GM12878 (cell line): ENCODE data around the gene MAP7. TPM values are rescaled to one million over a fixed set of nuclear protein-coding genes. Genes with fewer than 3 reads are reported as not detected.

Experiments used
- ATAC-seq: fragments of 200-7000 bp; cut with Tn5 transposase; 3 replicates; pipeline ENCODE4 v1.9.1; 2020; ENCODE audit warnings: mild to moderate bottlenecking, moderate library complexity
- BruUV-seq: library from RNA; stranded (reverse); fragments of 400-500 nt; replicated peaks from 2 replicates; lab custom pipeline; 2021; lab: Mats Ljungman, UMichigan
- CTCF ChIA-PET: fragments of 300-600 bp; sonication (Branson Sonifier 250); formaldehyde crosslinking; extraction: SDS; loops from one replicate; lab custom pipeline; 2021; ENCODE audit warnings: inconsistent platforms; lab: Yijun Ruan, JAX
- POLR2A ChIA-PET: fragments of 350-600 bp; formaldehyde crosslinking; extraction: SDS; loops from one replicate; lab custom pipeline; 2021; ENCODE audit warnings: inconsistent platforms; lab: Charles Lee
- RAD21 ChIA-PET: fragments of 300-600 bp; sonication (Branson Sonifier 250); formaldehyde crosslinking; loops from one replicate; lab custom pipeline; 2023; ENCODE audit warnings: antibody characterized with exemption; ENCODE audit not compliant: unreplicated experiment; lab: Charles Lee
- SMC1A ChIA-PET: fragments of 300-600 bp; sonication (Branson Sonifier 250); formaldehyde crosslinking; loops from one replicate; lab custom pipeline; 2023; ENCODE audit not compliant: unreplicated experiment, uncharacterized antibody; lab: Charles Lee
- DNase-seq: peaks from one replicate; pipeline ENCODE4 v3.0.0-alpha.2; 2011; ENCODE audit warnings: low read depth, low spot score
- FAIRE-seq: peaks from 3 replicates; lab custom pipeline; 2011; peaks lifted over from hg19 to GRCh38; lab: Jason Lieb, UNC
- H2AFZ ChIP-seq: 2 replicates; pipeline ENCODE4 v1.6.0; 2011; ENCODE audit warnings: low read depth, low read length, control low read depth; ENCODE audit not compliant: control insufficient read depth
- H3K27ac ChIP-seq: 2 replicates; pipeline ENCODE4 v1.5.1; 2011; ENCODE audit warnings: control low read depth; ENCODE audit not compliant: control insufficient read depth, insufficient read depth
- H3K27me3 ChIP-seq, 2 experiments: replicated peaks in 1 of 2; 2 replicates each; pipeline versions ENCODE4 v1.6.0 to v1.6.1; 2011; ENCODE audit warnings: low read length in 1 of 2; ENCODE audit not compliant: control insufficient read depth in 2 of 2, insufficient read depth in 2 of 2
- H3K36me3 ChIP-seq, 2 experiments: 2 replicates each; pipeline ENCODE4 v1.5.1; 2011; ENCODE audit warnings: low read length in 1 of 2; ENCODE audit not compliant: control insufficient read depth in 2 of 2, insufficient read depth in 2 of 2
- H3K4me1 ChIP-seq: 2 replicates; pipeline ENCODE4 v1.6.1; 2011; ENCODE audit warnings: mild to moderate bottlenecking, low read length, moderate library complexity, mixed read lengths; ENCODE audit not compliant: control insufficient read depth, insufficient read depth
- H3K4me2 ChIP-seq: 2 replicates; pipeline ENCODE4 v1.6.0; 2011; ENCODE audit warnings: control low read depth; ENCODE audit not compliant: control insufficient read depth, insufficient read depth
- H3K4me3 ChIP-seq: fragments of 200-600 bp; sonication (generic); 2 replicates; pipeline ENCODE4 v1.5.1; 2016
- H3K79me2 ChIP-seq: 2 replicates; pipeline ENCODE4 v1.6.0; 2011; ENCODE audit warnings: low read length; ENCODE audit not compliant: control insufficient read depth, insufficient read depth
- H3K9ac ChIP-seq: 2 replicates; pipeline ENCODE4 v1.8.0; 2011; ENCODE audit warnings: low read length, control low read depth, mixed read lengths; ENCODE audit not compliant: control insufficient read depth, insufficient read depth
- H3K9me3 ChIP-seq: replicated peaks from 3 replicates; pipeline ENCODE4 v1.5.1; 2011; ENCODE audit warnings: mild to moderate bottlenecking, low read length; ENCODE audit not compliant: control insufficient read depth, insufficient read depth
- H4K20me1 ChIP-seq: 2 replicates; pipeline ENCODE4 v1.6.0; 2011; ENCODE audit not compliant: control insufficient read depth, insufficient read depth
- ASH2L ChIP-seq: fragments of 300-600, 200-600 bp; sonication (generic); IDR thresholded peaks from 2 replicates; pipeline ENCODE4 v1.6.1; 2017; ENCODE audit warnings: low read depth, mild to moderate bottlenecking, borderline replicate concordance
- CREB1 ChIP-seq: IDR thresholded peaks from 2 replicates; pipeline ENCODE4 v1.6.1; 2012; ENCODE audit warnings: low read depth, mild to moderate bottlenecking, inconsistent platforms
- FOXK2 ChIP-seq: fragments of 450-650 bp; IDR thresholded peaks from 2 replicates; pipeline ENCODE4 v1.6.1; 2017; ENCODE audit warnings: mild to moderate bottlenecking, moderate library complexity
- IKZF1 ChIP-seq: fragments of 450-650 bp; conservative IDR thresholded peaks from 2 replicates; pipeline ENCODE4 v1.6.1; 2017; ENCODE audit warnings: antibody characterized with exemption, mild to moderate bottlenecking
- IKZF2 ChIP-seq, 2 experiments: fragments of 450-650 bp; IDR thresholded peaks; 2 replicates each; pipeline ENCODE4 v1.6.1; 2017; ENCODE audit warnings: mild to moderate bottlenecking in 2 of 2, moderate library complexity in 2 of 2
- IRF4 ChIP-seq: IDR thresholded peaks from 2 replicates; pipeline ENCODE4 v1.6.1; 2011; ENCODE audit warnings: low read depth, low read length
- MEF2A ChIP-seq: IDR thresholded peaks from 2 replicates; pipeline ENCODE4 v1.6.1; 2011; ENCODE audit warnings: low read depth, mild to moderate bottlenecking, low read length, moderate library complexity; ENCODE audit not compliant: insufficient read depth
- MYB ChIP-seq: fragments of 150-350 bp; IDR thresholded peaks from 2 replicates; pipeline ENCODE4 v1.6.1; 2014; ENCODE audit warnings: mild to moderate bottlenecking, low read depth, low read length, borderline replicate concordance
- NFYA ChIP-seq: IDR thresholded peaks from 2 replicates; pipeline ENCODE4 v1.6.1; 2011; ENCODE audit warnings: low read depth, mild to moderate bottlenecking, low read length, improper control_type of control experiment, borderline replicate concordance
- SP1 ChIP-seq: IDR thresholded peaks from one replicate; pipeline ENCODE4 v1.6.1; 2011; ENCODE audit warnings: low read depth, low read length
- SRF ChIP-seq, 2 experiments: IDR thresholded peaks; 2 replicates each; pipeline ENCODE4 v1.6.1; 2011; ENCODE audit warnings: low read depth in 2 of 2, low read length in 2 of 2, mild to moderate bottlenecking in 1 of 2, moderate library complexity in 1 of 2
- STAT1 ChIP-seq: fragments of 450-650 bp; conservative IDR thresholded peaks from 2 replicates; pipeline ENCODE4 v1.6.1; 2014; ENCODE audit warnings: antibody characterized with exemption, mild to moderate bottlenecking
- SUZ12 ChIP-seq: fragments of 200-600 bp; sonication (generic); IDR thresholded peaks from one replicate; pipeline ENCODE4 v1.6.1; 2018; ENCODE audit warnings: antibody characterized with exemption, mild to moderate bottlenecking; ENCODE audit not compliant: unreplicated experiment
- TCF3 ChIP-seq: IDR thresholded peaks from 2 replicates; pipeline ENCODE4 v1.6.1; 2012; ENCODE audit warnings: low read depth, mild to moderate bottlenecking, low read length, borderline replicate concordance; ENCODE audit not compliant: insufficient read depth
- ZBTB4 ChIP-seq: fragments of 450-650 bp; formaldehyde crosslinking; IDR thresholded peaks from 2 replicates; pipeline ENCODE4 v1.4.0; 2022; ENCODE audit warnings: mild to moderate bottlenecking, moderate library complexity
- ZNF24 ChIP-seq: fragments of 450-650 bp; IDR thresholded peaks from 2 replicates; pipeline ENCODE4 v1.6.1; 2017; ENCODE audit warnings: antibody characterized with exemption, mild to moderate bottlenecking
- WGBS: methylation state at CpG from one replicate; pipeline ENCODE4 v1.1.6; 2016; ENCODE audit warnings: low lambda C conversion rate; ENCODE audit not compliant: insufficient replicate concordance, insufficient coverage; ENCODE audit errors: missing lambda C conversion rate; 5-methylcytosine and 5-hydroxymethylcytosine counted together
- in situ Hi-C: fragments of 300-500 bp; cut with MboI; formaldehyde crosslinking; loops from 9 replicates; pipeline ENCODE4 v1.14.3; 2018; ENCODE audit warnings: mixed read lengths
- intact Hi-C: fragments of 100-400 bp; cut with micrococcal nuclease; formaldehyde crosslinking; loops from one replicate; pipeline ENCODE4 v1.14.2; 2022; ENCODE audit not compliant: unreplicated experiment
- polyA plus RNA-seq, 11 experiments: library from polyadenylated mRNA; depleted of rRNA in 4 of 11; unstranded in 6 of 11; stranded (reverse) in 5 of 11; fragments of >200 nt; fragmentation: Nextera tagmentation in 4 of 11; fragmentation: Illumina TruSeq in 1 of 11; extraction: Ambion mirVana in 4 of 11; extraction: Trizol in 1 of 11; gene quantifications; 1 replicate in 1 of 11; 2 replicates in 10 of 11; pipeline versions ENCODE4 v1.2.1 to v1.2.3, GENCODE V29; 2011 to 2016; ENCODE audit warnings: inconsistent platforms in 2 of 11, missing spikeins in 2 of 11, low read depth in 1 of 11
- total RNA-seq, 4 experiments: library from RNA; depleted of rRNA in 3 of 4; stranded (reverse); fragments of >200 nt in 3 of 4; fragmentation: Illumina TruSeq in 1 of 4; extraction: Trizol in 1 of 4; gene quantifications; 2 replicates each; pipeline versions ENCODE4 v1.2.1 to v1.2.3, GENCODE V29; 2013 to 2021

The MAP7 gene
- total and polyA plus RNA-seq, 10 of the 15 experiments (the other 5 are each of a cell fraction or from before 2014, with no cell fraction given) = 0.04 to 0.17 (median 0.08) TPM; not detected in 2

GRCh38 chr6:136470044-136470443, 80.2 kb downstream of the MAP7 start:
- no peak for FAIRE-seq
- H4K20me1 ChIP-seq = no peaks in the 10 kb centered on the region
- no peaks in the 10 kb centered on the region for H3K4me1 ChIP-seq
- no peaks in the 10 kb centered on the region for H3K9me3 ChIP-seq
- DNase-seq = no peak
- CTCF ChIA-PET = no interaction called here
- in situ Hi-C loops = no loop called here
- no peak overlapping the region for H2AFZ ChIP-seq
- no peaks in the 10 kb centered on the region for H3K36me3 ChIP-seq
- POLR2A ChIA-PET = no interaction called here
- no peak overlapping the region for H3K27ac ChIP-seq
- 29% methylated on average over 5 of the region's 5 CpGs for WGBS
- H3K4me3 ChIP-seq = no peak overlapping the region
- SMC1A ChIA-PET = no interaction called here
- H3K79me2 ChIP-seq = no peaks in the 10 kb centered on the region
- BruUV-seq = no TSS peak
- peaks cover 0 to 4% of the 10 kb centered on the region in 2 experiments; a peak in 3 of 4 replicates for H3K27me3 ChIP-seq
- RAD21 ChIA-PET = no interaction called here
- intact Hi-C loops = no loop called here
- no peak overlapping the region for H3K9ac ChIP-seq
- no peak for ATAC-seq
- TF ChIP-seq IKZF1 (no peak), SUZ12 (no peak), IRF4 (no peak), TCF3 (no peak), SP1 (no peak), NFYA (no peak), FOXK2 (no peak), MEF2A (no peak), CREB1 (no peak), ZNF24 (no peak), STAT1 (no peak), ZBTB4 (CRISPR knock-in tag) (no peak), IKZF2 (IDR thresholded peaks at IDR 0.05) (no peak), MYB (no peak), ASH2L (no peak), SRF (IDR thresholded peaks at IDR 0.05; ENCODE audit: low read depth in 2 of 2, low read length in 2 of 2) (no peak)
- H3K4me2 ChIP-seq = no peak overlapping the region
